PC-9 (cell line): ENCODE measurements around the gene CARD11.

Experiments
- EZH2 ChIP-seq: fragments of 200-600 bp; sonication (generic); IDR thresholded peaks from 2 replicates; pipeline ENCODE4 v1.8.0; 2017; ENCODE audit warnings: antibody characterized with exemption, low read depth
- TF ChIP-seq, protein P1 (sequence below): fragments of 200-600 bp; sonication (generic); conservative IDR thresholded peaks from 2 replicates; pipeline ENCODE4 v1.6.1; 2017; ENCODE audit warnings: mixed run types, antibody characterized with exemption, mild to moderate bottlenecking, moderate library complexity

DNA sequence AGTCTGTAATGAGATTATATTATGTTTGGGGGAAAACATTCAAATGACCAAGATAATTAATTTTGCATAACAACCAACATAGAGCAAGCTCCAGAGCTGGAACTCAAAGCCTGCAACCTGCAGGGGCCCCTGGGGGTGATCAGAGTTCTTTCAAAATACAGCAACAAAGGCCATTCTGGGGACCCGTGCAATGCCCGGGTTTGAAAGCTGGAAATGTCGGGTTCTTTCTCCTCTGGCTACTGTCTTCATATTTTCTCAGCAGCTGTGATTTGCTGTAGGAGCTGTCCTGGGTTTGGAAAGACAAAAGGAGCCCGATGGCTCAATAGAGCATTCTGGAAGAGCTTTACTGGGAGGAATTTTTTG, 30.8 kb upstream of the CARD11 start:
- TF ChIP-seq, protein P1, sequence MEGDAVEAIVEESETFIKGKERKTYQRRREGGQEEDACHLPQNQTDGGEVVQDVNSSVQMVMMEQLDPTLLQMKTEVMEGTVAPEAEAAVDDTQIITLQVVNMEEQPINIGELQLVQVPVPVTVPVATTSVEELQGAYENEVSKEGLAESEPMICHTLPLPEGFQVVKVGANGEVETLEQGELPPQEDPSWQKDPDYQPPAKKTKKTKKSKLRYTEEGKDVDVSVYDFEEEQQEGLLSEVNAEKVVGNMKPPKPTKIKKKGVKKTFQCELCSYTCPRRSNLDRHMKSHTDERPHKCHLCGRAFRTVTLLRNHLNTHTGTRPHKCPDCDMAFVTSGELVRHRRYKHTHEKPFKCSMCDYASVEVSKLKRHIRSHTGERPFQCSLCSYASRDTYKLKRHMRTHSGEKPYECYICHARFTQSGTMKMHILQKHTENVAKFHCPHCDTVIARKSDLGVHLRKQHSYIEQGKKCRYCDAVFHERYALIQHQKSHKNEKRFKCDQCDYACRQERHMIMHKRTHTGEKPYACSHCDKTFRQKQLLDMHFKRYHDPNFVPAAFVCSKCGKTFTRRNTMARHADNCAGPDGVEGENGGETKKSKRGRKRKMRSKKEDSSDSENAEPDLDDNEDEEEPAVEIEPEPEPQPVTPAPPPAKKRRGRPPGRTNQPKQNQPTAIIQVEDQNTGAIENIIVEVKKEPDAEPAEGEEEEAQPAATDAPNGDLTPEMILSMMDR = no peak
- TF ChIP-seq EZH2 = no peak
